ENCODE measurements around the gene NMNAT2. TPM values are rescaled to one million over a fixed set of nuclear protein-coding genes. Genes with fewer than 3 reads are reported as not detected.

NMNAT2 gene
- total RNA-seq, 1 experiment from 2014 or later, result 8.8 TPM

- Mint-ChIP-seq H3K36me3 (no peaks in the 10 kb centered on the region), H3K4me1 (peaks cover 20% of the 10 kb centered on the region), H3K27me3 (ENCODE audit: low read depth) (no peaks in the 10 kb centered on the region), H3K4me3 (no peak overlapping the region), H3K27ac (no peak overlapping the region), H3K9me3 (0 out of 2 replicates have a peak, but pooled peaks cover 3% of the 10 kb centered on the region)
- ATAC-seq (no peak), DNase-seq (ENCODE audit: low spot score) (no peak)
- ChIA-PET POLR2A (interaction anchor here (0.7 kb wide), 1 partner anchor 312 kb away, joined by 3 read pairs; no protein-coding TSS in a partner anchor), CTCF (no interaction called here)
- TF ChIP-seq CDX4 (CRISPR knock-in tag; IDR thresholded peaks at IDR 0.05; ENCODE audit: borderline replicate concordance), result no peak
These were observed 38.6 kb upstream of the NMNAT2 start for GRCh38 chr1:183456826-183457225.

- POLR2A ChIA-PET, result no interaction called here
- Mint-ChIP-seq H3K27ac (no peak overlapping the region), H3K4me1 (0 out of 2 replicates have a peak, but pooled peaks cover 3% of the 10 kb centered on the region), H3K27me3 (ENCODE audit: low read depth) (no peaks in the 10 kb centered on the region), H3K4me3 (no peak overlapping the region), H3K36me3 (no peaks in the 10 kb centered on the region), H3K9me3 (0 out of 2 replicates have a peak, but pooled peaks cover 3% of the 10 kb centered on the region)
- ATAC-seq, result no peak
- TF ChIP-seq FOXP1 (CRISPR knock-in tag; IDR thresholded peaks at IDR 0.05; ENCODE audit: borderline replicate concordance) (no peak), MLX (CRISPR knock-in tag; IDR thresholded peaks at IDR 0.05) (no peak), PRRX2 (CRISPR knock-in tag; IDR thresholded peaks at IDR 0.05) (no peak)
- no peak for DNase-seq (ENCODE audit: low spot score)
- CTCF ChIA-PET, result no interaction called here
These were observed 36.2 kb upstream of the NMNAT2 start for GRCh38 chr1:183454377-183454776.

DNA sequence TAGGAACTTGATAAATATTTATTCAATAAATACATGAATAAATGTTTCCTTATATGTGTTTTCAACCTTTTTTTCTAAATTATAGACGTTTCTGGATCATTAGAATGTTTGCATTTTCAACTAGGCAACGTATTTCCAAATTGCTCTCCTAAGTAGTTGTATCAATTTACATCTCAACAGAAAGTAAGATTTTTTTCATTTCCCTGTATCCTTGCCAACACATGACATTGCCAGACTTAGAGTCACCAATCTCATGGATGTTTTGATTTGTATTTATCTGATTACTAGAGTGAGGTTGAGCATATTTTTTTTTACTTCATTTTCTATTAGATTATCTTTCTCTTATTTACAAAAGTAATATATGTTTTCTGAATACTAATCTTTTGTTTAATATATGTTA, 31.9 kb upstream of the NMNAT2 start:
- no peaks in the 10 kb centered on the region for H3K36me3 Mint-ChIP-seq
- H3K4me3 Mint-ChIP-seq, result no peak overlapping the region
- H3K4me1 Mint-ChIP-seq, result no peaks in the 10 kb centered on the region
- H3K27me3 Mint-ChIP-seq (ENCODE audit: low read depth), result no peaks in the 10 kb centered on the region
- DNase-seq (ENCODE audit: low spot score) (no peak), ATAC-seq (no peak)
- ChIA-PET CTCF (no interaction called here), POLR2A (no interaction called here)
- no peaks in the 10 kb centered on the region for H3K9me3 Mint-ChIP-seq
- H3K27ac Mint-ChIP-seq, result no peak overlapping the region
- no peak for TF ChIP-seq EMX1 (CRISPR knock-in tag; IDR thresholded peaks at IDR 0.05)
- TF ChIP-seq SOX15 (CRISPR knock-in tag; IDR thresholded peaks at IDR 0.05), result no peak

GRCh38 chr1:183449223-183449770, 31.1 kb upstream of the NMNAT2 start:
- TF ChIP-seq ATF1 (CRISPR knock-in tag; IDR thresholded peaks at IDR 0.05) (no peak), GTF2I (CRISPR knock-in tag; conservative IDR thresholded peaks at IDR 0.05) (no peak), ELF4 (CRISPR knock-in tag; IDR thresholded peaks at IDR 0.05; ENCODE audit: low read depth) (no peak), JAZF1 (CRISPR knock-in tag; IDR thresholded peaks at IDR 0.05) (no peak), ETV6 (CRISPR knock-in tag; IDR thresholded peaks at IDR 0.05) (no peak), ZNF263 (CRISPR knock-in tag; IDR thresholded peaks at IDR 0.05; ENCODE audit: low read depth) (no peak), MYBL2 (CRISPR knock-in tag; IDR thresholded peaks at IDR 0.05) (no peak), ARID4B (CRISPR knock-in tag; IDR thresholded peaks at IDR 0.05; ENCODE audit: borderline replicate concordance) (no peak), TEAD4 (CRISPR knock-in tag; IDR thresholded peaks at IDR 0.05) (no peak)
- TF ChIP-seq, protein P1, sequence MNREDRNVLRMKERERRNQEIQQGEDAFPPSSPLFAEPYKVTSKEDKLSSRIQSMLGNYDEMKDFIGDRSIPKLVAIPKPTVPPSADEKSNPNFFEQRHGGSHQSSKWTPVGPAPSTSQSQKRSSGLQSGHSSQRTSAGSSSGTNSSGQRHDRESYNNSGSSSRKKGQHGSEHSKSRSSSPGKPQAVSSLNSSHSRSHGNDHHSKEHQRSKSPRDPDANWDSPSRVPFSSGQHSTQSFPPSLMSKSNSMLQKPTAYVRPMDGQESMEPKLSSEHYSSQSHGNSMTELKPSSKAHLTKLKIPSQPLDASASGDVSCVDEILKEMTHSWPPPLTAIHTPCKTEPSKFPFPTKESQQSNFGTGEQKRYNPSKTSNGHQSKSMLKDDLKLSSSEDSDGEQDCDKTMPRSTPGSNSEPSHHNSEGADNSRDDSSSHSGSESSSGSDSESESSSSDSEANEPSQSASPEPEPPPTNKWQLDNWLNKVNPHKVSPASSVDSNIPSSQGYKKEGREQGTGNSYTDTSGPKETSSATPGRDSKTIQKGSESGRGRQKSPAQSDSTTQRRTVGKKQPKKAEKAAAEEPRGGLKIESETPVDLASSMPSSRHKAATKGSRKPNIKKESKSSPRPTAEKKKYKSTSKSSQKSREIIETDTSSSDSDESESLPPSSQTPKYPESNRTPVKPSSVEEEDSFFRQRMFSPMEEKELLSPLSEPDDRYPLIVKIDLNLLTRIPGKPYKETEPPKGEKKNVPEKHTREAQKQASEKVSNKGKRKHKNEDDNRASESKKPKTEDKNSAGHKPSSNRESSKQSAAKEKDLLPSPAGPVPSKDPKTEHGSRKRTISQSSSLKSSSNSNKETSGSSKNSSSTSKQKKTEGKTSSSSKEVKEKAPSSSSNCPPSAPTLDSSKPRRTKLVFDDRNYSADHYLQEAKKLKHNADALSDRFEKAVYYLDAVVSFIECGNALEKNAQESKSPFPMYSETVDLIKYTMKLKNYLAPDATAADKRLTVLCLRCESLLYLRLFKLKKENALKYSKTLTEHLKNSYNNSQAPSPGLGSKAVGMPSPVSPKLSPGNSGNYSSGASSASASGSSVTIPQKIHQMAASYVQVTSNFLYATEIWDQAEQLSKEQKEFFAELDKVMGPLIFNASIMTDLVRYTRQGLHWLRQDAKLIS (CRISPR knock-in tag; IDR thresholded peaks at IDR 0.05; ENCODE audit: borderline replicate concordance), result no peak
- TF ChIP-seq, protein P2, sequence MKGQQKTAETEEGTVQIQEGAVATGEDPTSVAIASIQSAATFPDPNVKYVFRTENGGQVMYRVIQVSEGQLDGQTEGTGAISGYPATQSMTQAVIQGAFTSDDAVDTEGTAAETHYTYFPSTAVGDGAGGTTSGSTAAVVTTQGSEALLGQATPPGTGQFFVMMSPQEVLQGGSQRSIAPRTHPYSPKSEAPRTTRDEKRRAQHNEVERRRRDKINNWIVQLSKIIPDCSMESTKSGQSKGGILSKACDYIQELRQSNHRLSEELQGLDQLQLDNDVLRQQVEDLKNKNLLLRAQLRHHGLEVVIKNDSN (CRISPR knock-in tag; IDR thresholded peaks at IDR 0.05), result no peak
- DNase-seq (ENCODE audit: low spot score) (no peak), ATAC-seq (no peak)
- no peak overlapping the region; the same call in 1 of the 2 replicates for H3K27ac Mint-ChIP-seq
- H3K4me1 Mint-ChIP-seq, result peaks cover 5% of the 10 kb centered on the region; the same call in 1 of the 2 replicates
- H3K36me3 Mint-ChIP-seq, result no peaks in the 10 kb centered on the region
- H3K27me3 Mint-ChIP-seq (ENCODE audit: low read depth), result no peaks in the 10 kb centered on the region
- ChIA-PET POLR2A (no interaction called here), CTCF (no interaction called here)
- H3K4me3 Mint-ChIP-seq, result no peak overlapping the region
- H3K9me3 Mint-ChIP-seq, result no peaks in the 10 kb centered on the region
